Panc1 (cell line): ENCODE measurements around the gene LMCD1. TPM values are rescaled to one million over a fixed set of nuclear protein-coding genes. Genes with fewer than 3 reads are reported as not detected.

Experiments
- ATAC-seq: fragments of 200-7000 bp; cut with Tn5 transposase; 2 replicates; pipeline ENCODE4 v1.9.1; 2020; ENCODE audit warnings: mild to moderate bottlenecking, moderate library complexity
- BruUV-seq: library from RNA; stranded (reverse); fragments of 400-500 nt; replicated peaks from 2 replicates; lab custom pipeline; 2021; lab: Mats Ljungman, UMichigan
- CTCF ChIA-PET: fragments of 300-600 bp; sonication (Branson Sonifier 250); formaldehyde crosslinking; loops from one replicate; lab custom pipeline; 2022; ENCODE audit warnings: antibody characterized with exemption; lab: Charles Lee
- POLR2A ChIA-PET: fragments of 300-600 bp; sonication (Branson Sonifier 250); formaldehyde crosslinking; loops from one replicate; lab custom pipeline; 2022; ENCODE audit warnings: antibody characterized with exemption; lab: Charles Lee
- DNase-seq: peaks from one replicate; pipeline ENCODE4 v3.0.0-alpha.2; 2010; ENCODE audit warnings: low read depth, low spot score
- H3K27ac ChIP-seq: 2 replicates; pipeline ENCODE4 v1.5.1; 2011; ENCODE audit warnings: mild to moderate bottlenecking, low read length, inconsistent platforms
- H3K27me3 ChIP-seq: fragments of 200-500 bp; sonication (Bioruptor generic); 2 replicates; pipeline ENCODE4 v1.6.0; 2014; ENCODE audit warnings: low read length, inconsistent platforms; ENCODE audit not compliant: control insufficient read depth, insufficient read depth
- H3K36me3 ChIP-seq: fragments of 200-500 bp; sonication (Bioruptor generic); 2 replicates; pipeline ENCODE4 v1.5.1; 2014; ENCODE audit warnings: inconsistent platforms, mild to moderate bottlenecking, low read length, moderate library complexity; ENCODE audit not compliant: control insufficient read depth, insufficient read depth
- H3K4me1 ChIP-seq: 2 replicates; pipeline ENCODE4 v1.5.1; 2011; ENCODE audit warnings: inconsistent platforms, mild to moderate bottlenecking, low read length, moderate library complexity; ENCODE audit not compliant: control insufficient read depth, insufficient read depth
- H3K4me3 ChIP-seq, 2 experiments: 2 replicates each; pipeline ENCODE4 v1.5.1; 2011 to 2012; ENCODE audit warnings: low read depth in 2 of 2, low read length in 2 of 2, mild to moderate bottlenecking in 2 of 2, inconsistent platforms in 1 of 2, moderate library complexity in 1 of 2
- H3K9me3 ChIP-seq: fragments of 200-500 bp; sonication (Bioruptor generic); 2 replicates; pipeline ENCODE4 v1.5.1; 2014; ENCODE audit warnings: low read depth, mild to moderate bottlenecking, inconsistent platforms, low read length, moderate library complexity; ENCODE audit not compliant: control insufficient read depth, insufficient read depth
- CTCF ChIP-seq: fragments of 450-650 bp; IDR thresholded peaks from 2 replicates; pipeline ENCODE4 v1.5.1; 2017; ENCODE audit warnings: mild to moderate bottlenecking
- POLR2AphosphoS5 ChIP-seq: IDR thresholded peaks from 2 replicates; pipeline ENCODE4 v1.6.1; 2012; ENCODE audit warnings: mild to moderate bottlenecking, low read depth, low read length, moderate library complexity
- REST ChIP-seq, 2 experiments: IDR thresholded peaks; 2 replicates each; pipeline ENCODE4 v1.6.1; 2011 to 2012; ENCODE audit warnings: low read depth in 2 of 2, control low read depth in 1 of 2, low read length in 1 of 2, mild to moderate bottlenecking in 1 of 2, moderate library complexity in 1 of 2; ENCODE audit not compliant: insufficient read depth in 1 of 2
- SIN3A ChIP-seq: IDR thresholded peaks from 2 replicates; pipeline ENCODE4 v1.6.1; 2012; ENCODE audit warnings: low read depth, mild to moderate bottlenecking, low read length, moderate library complexity, borderline replicate concordance; ENCODE audit not compliant: insufficient read depth
- TCF7L2 ChIP-seq: IDR thresholded peaks from 2 replicates; pipeline ENCODE4 v1.6.1; 2011; ENCODE audit warnings: mild to moderate bottlenecking, low read depth, low read length, inconsistent platforms
- in situ Hi-C: cut with HindIII; loops from 2 replicates; pipeline ENCODE4 v1.10.0; 2016; ENCODE audit warnings: low sequenced_read_pairs, low pct_unique_long_range_greater_than_20kb
- intact Hi-C: fragments of 100-400 bp; cut with micrococcal nuclease; formaldehyde crosslinking; loops from one replicate; pipeline ENCODE4 v1.10.0; 2022; ENCODE audit not compliant: unreplicated experiment
- total RNA-seq: library from RNA; stranded (reverse); gene quantifications from one replicate; pipeline ENCODE4 v1.2.1, GENCODE V29; 2021; ENCODE audit not compliant: unreplicated experiment

Gene LMCD1
- total RNA-seq, 1 experiment from 2014 or later: 24.8 TPM

DNA sequence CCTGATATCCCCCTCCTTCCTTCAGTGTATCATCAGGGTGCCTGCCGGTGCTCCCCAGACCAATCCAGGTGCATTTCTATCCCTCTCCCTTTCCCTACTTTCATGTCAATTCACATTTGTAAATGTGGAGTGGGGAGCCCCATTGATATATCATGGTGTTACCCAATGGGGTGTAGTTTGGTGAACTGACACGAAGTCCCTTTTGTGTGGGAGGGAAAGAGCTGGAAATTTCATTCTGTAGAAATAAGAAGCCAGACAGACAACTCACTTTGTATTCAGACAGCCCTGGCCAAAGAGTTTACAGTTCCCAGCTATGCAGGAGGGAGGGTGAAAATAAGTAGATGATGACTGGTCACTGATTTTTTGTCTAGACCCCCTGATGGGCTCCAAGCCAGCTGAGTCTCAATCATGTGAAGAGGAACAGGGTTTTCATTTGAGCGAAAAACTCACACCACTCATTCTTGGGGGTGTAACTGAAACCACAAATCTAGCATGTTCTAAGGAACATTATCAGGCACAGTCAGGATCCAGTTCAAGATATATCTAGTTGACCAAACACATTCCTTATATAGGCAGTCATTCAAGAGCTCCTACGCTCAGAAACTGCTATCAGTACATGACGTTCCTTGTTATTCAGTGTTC is 58.9 kb downstream of the LMCD1 start:
- Histone ChIP-seq H3K9me3 (no peaks in the 10 kb centered on the region), H3K27me3 (no peaks in the 10 kb centered on the region), H3K4me3 (no peak overlapping the region), H3K4me1 (no peaks in the 10 kb centered on the region), H3K36me3 (no peaks in the 10 kb centered on the region), H3K27ac (no peak overlapping the region)
- in situ Hi-C loops: no loop called here
- POLR2A ChIA-PET: no interaction called here
- no TSS peak for BruUV-seq
- intact Hi-C loops: no loop called here
- TF ChIP-seq TCF7L2 (no peak), SIN3A (no peak), POLR2AphosphoS5 (no peak), REST (IDR thresholded peaks at IDR 0.05; ENCODE audit: insufficient read depth in 1 of 2, low read depth in 2 of 2, low read length in 1 of 2) (no peak), CTCF (no peak)
- no peak for ATAC-seq
- DNase-seq: no peak
- CTCF ChIA-PET: no interaction called here

GRCh38 chr3:8561370-8561769 is 59.7 kb downstream of the LMCD1 start:
- Histone ChIP-seq H3K4me1 (no peaks in the 10 kb centered on the region), H3K4me3 (no peak overlapping the region), H3K27me3 (no peaks in the 10 kb centered on the region), H3K9me3 (no peaks in the 10 kb centered on the region), H3K36me3 (no peaks in the 10 kb centered on the region), H3K27ac (no peak overlapping the region)
- in situ Hi-C loops: no loop called here
- intact Hi-C loops: no loop called here
- no TSS peak for BruUV-seq
- DNase-seq (no peak), ATAC-seq (no peak)
- ChIA-PET POLR2A (no interaction called here), CTCF (no interaction called here)
- TF ChIP-seq REST (IDR thresholded peaks at IDR 0.05; ENCODE audit: insufficient read depth in 1 of 2, low read depth in 2 of 2, low read length in 1 of 2) (no peak), CTCF (no peak), TCF7L2 (no peak)
